Memory B cell (primary cell): ENCODE results near the gene ANO4.
"Not testable (repeated sequence)": the region's sequence is repeated elsewhere in the genome, so short reads cannot be mapped to it uniquely, and the experiment has no call there.

Experiments
- ATAC-seq: fragments of 150-1000 bp; cut with Tn5 transposase; 2 replicates; pipeline ENCODE4 v1.10.0; 2021; ENCODE audit warnings: low read depth, mild to moderate bottlenecking, moderate library complexity
- DNase-seq, 2 donors: peaks; one replicate each; pipeline ENCODE4 v3.0.0; 2022; ENCODE audit warnings: low spot score in 2 of 2
- H3K27ac Mint-ChIP-seq: one replicate; pipeline ENCODE4 v1.8.0; 2022; ENCODE audit warnings: mild to moderate bottlenecking, moderate library complexity, mixed read lengths
- H3K27me3 Mint-ChIP-seq: one replicate; pipeline ENCODE4 v1.8.0; 2022; ENCODE audit warnings: mixed read lengths
- H3K36me3 Mint-ChIP-seq: one replicate; pipeline ENCODE4 v1.8.0; 2022; ENCODE audit warnings: mild to moderate bottlenecking, mixed read lengths
- H3K4me1 Mint-ChIP-seq: one replicate; pipeline ENCODE4 v1.8.0; 2022; ENCODE audit warnings: mixed read lengths
- H3K4me3 Mint-ChIP-seq: one replicate; pipeline ENCODE4 v1.8.0; 2022; ENCODE audit warnings: mild to moderate bottlenecking, moderate library complexity, mixed read lengths
- H3K9me3 Mint-ChIP-seq: one replicate; pipeline ENCODE4 v1.8.0; 2022; ENCODE audit warnings: mixed read lengths

The ANO4 gene

GRCh38 chr12:100986595-100987547 is 192.3 kb downstream of the ANO4 start:
- Mint-ChIP-seq H3K27ac (no peak overlapping the region), H3K9me3 (peaks cover 6% of the 10 kb centered on the region), H3K4me1 (peaks cover 3% of the 10 kb centered on the region), H3K36me3 (no peaks in the 10 kb centered on the region), H3K4me3 (no peak overlapping the region), H3K27me3 (peaks cover 9% of the 10 kb centered on the region)
- no peak for ATAC-seq
- DNase-seq: no peak

GRCh38 chr12:100987552-100988521 is 193.3 kb downstream of the ANO4 start:
- H3K27me3 Mint-ChIP-seq: peaks cover 12% of the 10 kb centered on the region
- DNase-seq (no peak), ATAC-seq (no peak)
- H3K4me1 Mint-ChIP-seq: peaks cover 3% of the 10 kb centered on the region
- H3K4me3 Mint-ChIP-seq: no peak overlapping the region
- peaks cover 6% of the 10 kb centered on the region for H3K9me3 Mint-ChIP-seq
- no peaks in the 10 kb centered on the region for H3K36me3 Mint-ChIP-seq
- H3K27ac Mint-ChIP-seq: no peak overlapping the region

- not testable (repeated sequence) for H3K9me3 Mint-ChIP-seq, H3K36me3 Mint-ChIP-seq, H3K4me3 Mint-ChIP-seq, H3K4me1 Mint-ChIP-seq, H3K27ac Mint-ChIP-seq, DNase-seq, ATAC-seq
- peaks cover 12% of the 10 kb centered on the region for H3K27me3 Mint-ChIP-seq
Measured at GRCh38 chr12:100989509-100989908, 194.9 kb downstream of the ANO4 start.

GRCh38 chr12:100991102-100991501 is 196.5 kb downstream of the ANO4 start:
- H3K4me1 Mint-ChIP-seq: peaks cover 3% of the 10 kb centered on the region
- no peak overlapping the region for H3K4me3 Mint-ChIP-seq
- peaks cover 6% of the 10 kb centered on the region for H3K9me3 Mint-ChIP-seq
- DNase-seq: no peak
- H3K27me3 Mint-ChIP-seq: peaks cover 12% of the 10 kb centered on the region
- H3K27ac Mint-ChIP-seq: no peak overlapping the region
- no peaks in the 10 kb centered on the region for H3K36me3 Mint-ChIP-seq
- ATAC-seq: no peak

- Mint-ChIP-seq H3K4me1 (peaks cover 3% of the 10 kb centered on the region), H3K27me3 (peaks cover 12% of the 10 kb centered on the region), H3K9me3 (peaks cover 6% of the 10 kb centered on the region), H3K27ac (no peak overlapping the region), H3K36me3 (no peaks in the 10 kb centered on the region), H3K4me3 (no peak overlapping the region)
- ATAC-seq (no peak), DNase-seq (no peak)
Measured at GRCh38 chr12:100992194-100992593, 197.6 kb downstream of the ANO4 start.

GRCh38 chr12:100993916-100994450 is 199.4 kb downstream of the ANO4 start:
- Mint-ChIP-seq H3K36me3 (no peaks in the 10 kb centered on the region), H3K27ac (no peak overlapping the region), H3K9me3 (peaks cover 6% of the 10 kb centered on the region), H3K27me3 (peaks cover 12% of the 10 kb centered on the region), H3K4me1 (no peaks in the 10 kb centered on the region), H3K4me3 (no peak overlapping the region)
- no peak for ATAC-seq
- DNase-seq: no peak

GRCh38 chr12:100995201-100995600 is 200.6 kb downstream of the ANO4 start:
- H3K4me3 Mint-ChIP-seq: no peak overlapping the region
- peaks cover 7% of the 10 kb centered on the region for H3K27me3 Mint-ChIP-seq
- no peak for ATAC-seq
- H3K27ac Mint-ChIP-seq: no peak overlapping the region
- no peak for DNase-seq
- H3K9me3 Mint-ChIP-seq: peaks cover 1% of the 10 kb centered on the region
- H3K4me1 Mint-ChIP-seq: no peaks in the 10 kb centered on the region
- no peaks in the 10 kb centered on the region for H3K36me3 Mint-ChIP-seq

GRCh38 chr12:100995771-100996170 is 201.2 kb downstream of the ANO4 start:
- ATAC-seq: no peak
- peaks cover 1% of the 10 kb centered on the region for H3K9me3 Mint-ChIP-seq
- no peak overlapping the region for H3K4me3 Mint-ChIP-seq
- H3K27ac Mint-ChIP-seq: no peak overlapping the region
- no peak for DNase-seq
- H3K27me3 Mint-ChIP-seq: peaks cover 4% of the 10 kb centered on the region
- H3K4me1 Mint-ChIP-seq: no peaks in the 10 kb centered on the region
- H3K36me3 Mint-ChIP-seq: no peaks in the 10 kb centered on the region

GRCh38 chr12:101001669-101002068 is 207.1 kb downstream of the ANO4 start:
- Mint-ChIP-seq H3K27me3 (peaks cover 2% of the 10 kb centered on the region), H3K4me3 (no peak overlapping the region), H3K27ac (no peak overlapping the region), H3K36me3 (no peaks in the 10 kb centered on the region), H3K9me3 (peaks cover 9% of the 10 kb centered on the region), H3K4me1 (peaks cover 2% of the 10 kb centered on the region)
- ATAC-seq (no peak), DNase-seq (no peak)

- DNase-seq (no peak), ATAC-seq (no peak)
- Mint-ChIP-seq H3K27me3 (peaks cover 2% of the 10 kb centered on the region), H3K27ac (no peak overlapping the region), H3K36me3 (no peaks in the 10 kb centered on the region), H3K4me1 (peaks cover 2% of the 10 kb centered on the region), H3K4me3 (no peak overlapping the region), H3K9me3 (peaks cover 9% of the 10 kb centered on the region)
Measured at GRCh38 chr12:101002696-101003419, 208.3 kb downstream of the ANO4 start.

- Mint-ChIP-seq H3K9me3 (peaks cover 17% of the 10 kb centered on the region), H3K4me3 (no peak overlapping the region), H3K27me3 (peaks cover 2% of the 10 kb centered on the region), H3K27ac (no peak overlapping the region), H3K4me1 (peaks cover 2% of the 10 kb centered on the region), H3K36me3 (no peaks in the 10 kb centered on the region)
- DNase-seq (no peak), ATAC-seq (no peak)
Measured at GRCh38 chr12:101004898-101005297, 210.3 kb downstream of the ANO4 start.

- Mint-ChIP-seq H3K9me3 (peaks cover 18% of the 10 kb centered on the region), H3K36me3 (no peaks in the 10 kb centered on the region), H3K4me1 (no peaks in the 10 kb centered on the region), H3K27me3 (no peaks in the 10 kb centered on the region), H3K4me3 (no peak overlapping the region), H3K27ac (no peak overlapping the region)
- no peak for DNase-seq
- ATAC-seq: no peak
Measured at GRCh38 chr12:101009274-101009673, 214.7 kb downstream of the ANO4 start.

- Mint-ChIP-seq H3K27ac (no peak overlapping the region), H3K36me3 (no peaks in the 10 kb centered on the region), H3K4me3 (no peak overlapping the region), H3K27me3 (peaks cover 3% of the 10 kb centered on the region), H3K9me3 (peaks cover 18% of the 10 kb centered on the region), H3K4me1 (no peaks in the 10 kb centered on the region)
- no peak for DNase-seq
- no peak for ATAC-seq
Measured at GRCh38 chr12:101010896-101011295, 216.3 kb downstream of the ANO4 start.
